Activated CD4-positive, alpha-beta memory T cell treated with anti-CD3 and anti-CD28 coated beads for 36 hours (primary cell): Measurements from ENCODE around the gene PRR19. TPM values are rescaled to one million over a fixed set of nuclear protein-coding genes. Genes with fewer than 3 reads are reported as not detected.
"Not testable (repeated sequence)": the region's sequence is repeated elsewhere in the genome, so short reads cannot be mapped to it uniquely, and the experiment has no call there.

Experiments used
- CTCF ChIA-PET: fragments of 350-600 bp; sonication (Branson Sonifier 250); formaldehyde crosslinking; loops from one replicate; lab custom pipeline; 2021; ENCODE audit warnings: antibody characterized with exemption, inconsistent platforms; lab: Charles Lee
- POLR2A ChIA-PET: fragments of 350-600 bp; sonication (Branson Sonifier 250); formaldehyde crosslinking; loops from one replicate; lab custom pipeline; 2021; ENCODE audit warnings: antibody characterized with exemption; lab: Charles Lee
- DNase-seq: peaks from one replicate; pipeline ENCODE4 v3.0.0-alpha.2; 2020
- H3K27ac Mint-ChIP-seq: one replicate; pipeline ENCODE4 v1.8.0; 2021; ENCODE audit warnings: mixed read lengths
- H3K27me3 Mint-ChIP-seq: one replicate; pipeline ENCODE4 v1.8.0; 2021; ENCODE audit warnings: mixed read lengths
- H3K36me3 Mint-ChIP-seq: one replicate; pipeline ENCODE4 v1.8.0; 2021; ENCODE audit warnings: mixed read lengths
- H3K4me1 Mint-ChIP-seq: one replicate; pipeline ENCODE4 v1.8.0; 2021; ENCODE audit warnings: low read depth, mixed read lengths
- H3K4me3 Mint-ChIP-seq: one replicate; pipeline ENCODE4 v1.8.0; 2021; ENCODE audit warnings: mild to moderate bottlenecking, mixed read lengths
- H3K9me3 Mint-ChIP-seq: one replicate; pipeline ENCODE4 v1.8.0; 2021; ENCODE audit warnings: mixed read lengths
- intact Hi-C: fragments of 100-400 bp; cut with micrococcal nuclease; formaldehyde crosslinking; loops from one replicate; pipeline ENCODE4 v1.15.1; 2023
- total RNA-seq, 2 experiments: library from RNA; stranded (reverse); gene quantifications; one replicate each; pipeline ENCODE4 v1.2.3, GENCODE V29; 2021

The PRR19 gene, protein sequence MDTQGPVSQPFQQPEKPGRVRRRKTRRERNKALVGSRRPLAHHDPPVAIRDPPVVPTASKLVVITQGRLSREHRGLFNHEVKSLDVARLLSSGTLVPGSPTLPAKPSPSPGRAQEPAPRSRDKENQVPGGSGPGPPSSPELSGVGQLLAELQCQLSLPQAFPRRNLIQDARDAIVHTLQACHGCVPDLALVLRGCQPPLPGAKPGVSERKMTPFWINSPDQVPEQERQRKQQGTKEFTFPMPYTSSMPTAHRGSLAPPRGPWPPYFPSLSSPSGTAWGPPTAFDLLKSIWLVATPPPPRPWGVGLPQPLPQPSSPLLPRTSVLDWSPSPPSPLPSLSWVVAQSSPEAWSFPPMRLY
- total RNA-seq = under 1 TPM; 0.61 to 0.81 TPM

DNA sequence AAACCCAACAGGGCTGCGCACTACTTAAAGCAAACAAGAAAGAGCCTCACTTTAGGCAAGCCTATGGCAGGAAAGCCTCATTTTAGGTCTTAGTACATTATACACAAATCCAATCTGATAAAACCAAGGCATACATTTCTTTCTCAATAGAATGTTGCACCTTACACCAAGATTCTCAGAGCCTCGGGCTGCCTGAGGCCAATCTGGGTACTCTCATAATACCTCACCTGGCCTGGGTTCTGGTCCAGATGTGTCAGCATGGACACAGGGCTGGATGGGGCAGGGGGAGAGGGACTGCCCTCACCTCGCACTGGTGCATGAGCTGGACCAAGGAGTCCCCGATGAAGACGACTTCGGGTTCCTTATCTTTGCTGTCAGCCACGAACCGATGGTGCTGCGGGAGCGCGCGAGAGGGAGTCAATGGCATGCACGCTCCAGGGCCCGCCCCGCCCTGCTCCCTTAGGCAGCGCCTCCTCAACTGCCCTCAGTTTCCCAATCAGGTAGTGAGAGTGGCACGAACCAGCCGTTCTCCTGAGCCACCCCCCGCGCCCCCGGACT, at the start of gene PRR19:
TSS of gene PRR19 (plus strand) at position 487 of the 558 bp plus-strand sequence. CDS start 7,453 bp downstream, outside the sequence.
- H3K9me3 Mint-ChIP-seq = no peaks in the 10 kb centered on the region
- intact Hi-C loops = loop anchor here (1.0 to 5.0 kb wide), 3 partner anchors 18 to 121 kb away; partner anchors contain the start of gene MEGF8
- POLR2A ChIA-PET = interaction anchor here (0.7 to 1.3 kb wide), 4 partner anchors 13 to 169 kb away, joined by 3 to 4 read pairs (median 4); partner anchors contain the start of gene POU2F2
- peaks cover 25% of the 10 kb centered on the region for H3K4me1 Mint-ChIP-seq
- H3K36me3 Mint-ChIP-seq = peaks cover 2% of the 10 kb centered on the region
- peak within 1 kb of the TSS; percentile 85 for H3K27ac Mint-ChIP-seq
- CTCF ChIA-PET = interaction anchor here (0.6 to 1.3 kb wide), 4 partner anchors 22 to 169 kb away, joined by 3 to 7 read pairs (median 4); partner anchors contain the start of gene GSK3A
- no peaks in the 10 kb centered on the region for H3K27me3 Mint-ChIP-seq
- peak within 1 kb of the TSS; percentile 86 for H3K4me3 Mint-ChIP-seq
- peak; percentile 41 for DNase-seq

DNA sequence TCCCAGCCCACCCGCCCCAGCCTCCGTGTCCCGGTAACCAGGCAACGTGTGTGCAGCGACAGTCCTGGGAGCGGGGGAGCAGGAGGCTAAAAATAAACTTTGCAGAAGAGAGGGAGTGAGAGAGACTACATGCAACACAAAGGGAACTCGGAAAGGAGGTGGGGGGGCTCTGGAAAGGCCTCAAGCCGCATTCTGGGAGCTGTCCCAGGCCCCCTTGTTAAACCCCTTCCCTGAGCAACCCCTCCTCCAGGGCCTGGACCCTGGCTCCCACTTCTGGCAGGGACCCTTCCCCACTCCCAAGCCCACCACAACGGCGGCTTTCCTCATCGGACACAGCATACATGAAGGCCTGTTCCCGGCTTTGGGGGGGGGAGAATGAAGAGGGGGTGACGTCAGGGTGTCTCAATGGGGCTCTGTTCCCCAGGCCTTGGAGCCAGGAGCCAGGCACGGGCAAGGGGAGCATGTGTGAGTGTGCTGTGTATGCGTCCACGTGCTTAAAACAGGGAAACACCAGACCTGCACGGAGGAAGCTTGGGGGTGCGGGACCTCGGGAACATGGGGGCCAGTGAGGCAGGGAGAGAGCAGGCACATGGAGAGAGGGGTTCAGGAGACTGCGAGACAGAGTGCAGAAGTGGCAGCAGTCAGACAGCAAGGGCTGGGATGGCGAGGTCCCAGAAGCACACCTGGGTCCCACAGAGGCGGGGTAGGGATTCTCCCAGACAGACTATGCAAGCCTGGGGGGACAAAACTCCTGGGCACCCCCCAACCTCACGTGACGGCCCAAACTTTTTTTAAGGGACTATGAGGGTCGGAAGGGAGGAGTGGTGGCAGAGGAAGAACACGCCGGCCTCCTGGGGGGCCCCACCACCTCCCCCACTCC, 49.3 kb upstream of the PRR19 start:
- Mint-ChIP-seq H3K4me1 (peaks cover 30% of the 10 kb centered on the region), H3K27ac (peak overlapping the region; percentile 86), H3K4me3 (peak overlapping the region; percentile 80), H3K36me3 (peaks cover 5% of the 10 kb centered on the region), H3K9me3 (no peaks in the 10 kb centered on the region), H3K27me3 (no peaks in the 10 kb centered on the region)
- CTCF ChIA-PET = interaction anchor here (1.0 to 4.0 kb wide), 3 partner anchors 10 to 27 kb away, joined by 3 to 22 read pairs (median 3); partner anchors contain the start of gene GSK3A
- intact Hi-C loops = no loop called here
- POLR2A ChIA-PET = interaction anchor here (1.0 kb wide), 1 partner anchor 27 kb away, joined by 3 read pairs; no protein-coding TSS in a partner anchor
- DNase-seq = peak; percentile 22

DNA sequence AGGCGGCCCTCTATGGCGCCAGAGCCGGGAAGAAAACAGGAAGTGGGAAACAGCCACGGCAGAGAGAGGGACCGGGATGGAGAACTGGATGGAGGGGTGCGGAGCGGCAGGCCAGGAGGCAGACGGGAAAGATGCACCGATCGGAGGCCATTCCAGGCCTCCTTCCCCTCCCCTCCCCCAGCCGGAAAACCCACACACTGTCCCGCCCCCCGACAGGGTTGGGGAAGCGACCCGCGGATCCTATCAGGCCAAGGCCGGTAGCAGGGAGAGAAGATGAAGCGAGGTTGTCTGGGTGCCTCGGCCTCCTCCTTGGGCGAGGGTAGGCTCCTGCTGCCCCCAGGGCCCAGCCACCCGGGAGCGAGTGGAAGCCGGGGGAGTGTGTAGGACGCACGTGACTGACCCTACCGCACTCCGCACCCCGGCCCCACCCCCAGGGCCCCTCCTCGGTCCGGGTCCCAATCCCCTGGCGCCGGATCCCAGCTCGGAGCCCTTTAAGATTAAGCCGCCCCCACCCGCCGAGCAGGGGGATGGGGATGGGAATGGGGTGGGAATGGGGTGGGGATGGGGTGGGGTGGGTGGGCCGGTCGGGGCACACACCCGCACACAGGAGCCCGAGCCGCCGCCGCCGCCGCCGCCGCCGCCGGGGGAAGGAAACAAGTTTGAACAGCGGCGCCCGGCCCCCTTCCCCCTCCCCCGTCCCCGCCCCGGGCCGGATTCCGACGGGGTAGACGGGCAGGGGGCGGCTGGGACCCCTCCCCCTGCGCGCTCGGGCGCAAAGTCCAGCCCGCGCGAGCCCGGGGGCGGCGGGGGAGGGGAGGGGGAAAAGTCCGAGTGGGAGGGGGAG, 48.5 kb upstream of the PRR19 start:
- intact Hi-C loops = no loop called here
- Mint-ChIP-seq H3K4me1 (peaks cover 30% of the 10 kb centered on the region), H3K9me3 (no peaks in the 10 kb centered on the region), H3K36me3 (peaks cover 5% of the 10 kb centered on the region), H3K4me3 (peak overlapping the region; percentile 80), H3K27me3 (no peaks in the 10 kb centered on the region), H3K27ac (peak overlapping the region; percentile 86)
- peak; percentile 75 for DNase-seq
- CTCF ChIA-PET = interaction anchor here (1.0 kb wide), 1 partner anchor 26 kb away, joined by 3 read pairs; no protein-coding TSS in a partner anchor
- POLR2A ChIA-PET = interaction anchor here (1.0 kb wide), 1 partner anchor 26 kb away, joined by 3 read pairs; no protein-coding TSS in a partner anchor

DNA sequence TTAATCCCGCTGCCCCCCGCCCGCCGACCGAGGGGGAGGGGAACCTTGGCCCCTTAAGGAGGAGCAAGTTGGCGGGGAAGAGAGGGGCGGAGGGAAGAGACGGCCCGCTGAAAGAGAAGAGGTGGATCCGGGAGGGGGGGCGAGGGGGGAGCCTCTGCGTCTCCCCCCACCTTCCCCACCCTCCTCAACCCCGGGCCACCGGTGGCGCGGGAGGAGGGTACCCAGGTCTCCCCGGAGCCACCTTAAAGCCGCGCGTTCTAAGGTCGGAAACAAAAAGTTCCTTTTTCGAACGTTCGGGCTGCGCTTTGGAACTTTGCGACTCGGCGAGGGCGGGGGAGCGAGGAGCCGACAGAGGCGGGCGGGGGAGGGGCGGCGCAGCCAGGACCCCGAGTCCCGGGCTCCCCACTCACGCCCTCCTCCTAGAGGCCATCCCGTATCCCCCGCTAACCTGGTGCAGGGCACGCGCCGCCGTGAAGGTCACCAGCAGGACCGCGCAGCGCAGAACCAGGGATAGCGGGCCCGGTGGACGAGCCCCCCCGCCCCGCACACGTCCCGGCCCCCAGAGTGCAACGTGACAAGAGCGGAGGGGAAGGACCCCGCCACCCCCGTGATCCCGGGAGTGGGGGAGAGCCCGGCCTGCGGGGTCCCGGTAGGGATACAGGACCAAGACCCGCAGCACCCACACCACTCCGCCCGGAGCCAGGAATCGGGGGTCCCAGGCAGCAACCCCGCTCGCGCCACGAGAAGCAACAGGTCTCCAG, 47.7 kb upstream of the PRR19 start:
- intact Hi-C loops = no loop called here
- POLR2A ChIA-PET = interaction anchor here (1.0 kb wide), 1 partner anchor 26 kb away, joined by 3 read pairs; no protein-coding TSS in a partner anchor
- H3K36me3 Mint-ChIP-seq = peaks cover 5% of the 10 kb centered on the region
- peak; percentile 85 for DNase-seq
- peak overlapping the region; percentile 80 for H3K4me3 Mint-ChIP-seq
- CTCF ChIA-PET = interaction anchor here (1.0 to 2.8 kb wide), 2 partner anchors 25 kb away, joined by 3 to 16 read pairs; no protein-coding TSS in a partner anchor
- H3K27me3 Mint-ChIP-seq = no peaks in the 10 kb centered on the region
- H3K9me3 Mint-ChIP-seq = no peaks in the 10 kb centered on the region
- H3K4me1 Mint-ChIP-seq = peaks cover 30% of the 10 kb centered on the region
- peak overlapping the region; percentile 79 for H3K27ac Mint-ChIP-seq

DNA sequence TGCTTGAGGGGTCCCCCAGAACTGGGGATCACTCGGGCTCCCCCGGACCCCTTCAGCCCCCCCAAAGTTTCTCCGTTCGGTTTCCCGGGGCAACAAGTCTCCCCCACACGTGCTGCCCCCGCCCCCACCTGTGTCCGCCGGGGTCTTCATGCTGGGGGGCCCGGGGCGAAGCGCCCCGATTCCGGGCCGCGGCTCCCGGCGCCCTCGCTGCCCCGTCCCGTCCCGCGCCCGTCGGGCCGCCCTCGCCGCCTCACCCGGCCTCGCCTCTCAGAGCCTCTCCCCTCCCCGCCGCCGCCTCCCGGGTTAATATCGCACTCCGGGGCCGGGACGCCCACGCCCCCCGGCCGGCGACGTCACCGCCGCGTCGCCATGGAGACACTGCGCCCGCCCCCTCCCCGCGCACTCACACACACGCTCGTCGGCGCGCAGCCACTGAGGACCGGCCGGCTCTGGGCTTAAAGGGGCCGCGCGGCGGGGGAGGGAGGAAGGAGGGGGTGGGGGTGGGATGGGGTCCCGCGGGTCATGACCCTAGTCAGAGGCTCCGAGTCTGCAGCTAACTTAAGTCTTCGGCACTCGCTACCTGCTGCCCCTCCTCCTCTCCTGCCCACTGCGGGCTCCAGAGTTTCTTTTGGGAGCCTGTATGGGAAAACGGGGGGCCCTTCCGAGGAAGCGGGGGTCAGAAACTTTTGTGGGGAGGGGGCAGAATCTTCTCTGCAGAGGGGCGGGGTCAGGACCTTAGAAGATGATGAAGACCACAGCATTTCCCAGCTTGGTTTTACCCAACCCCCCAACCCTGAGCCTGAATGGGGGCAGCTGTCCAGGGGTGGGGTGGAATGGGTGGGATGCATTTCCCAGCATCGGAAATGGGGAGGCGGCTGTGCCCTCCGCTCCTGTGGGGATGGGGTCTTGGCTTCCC, 46.8 kb upstream of the PRR19 start, which contains the start of gene ERF:
TSS of gene ERF (minus strand) at position 279 of the 916 bp plus-strand sequence. CDS start at position 150, 129 bp downstream.
- Mint-ChIP-seq H3K27ac (peak within 1 kb of the TSS; percentile 79), H3K9me3 (no peaks in the 10 kb centered on the region), H3K4me1 (peaks cover 30% of the 10 kb centered on the region), H3K27me3 (no peaks in the 10 kb centered on the region), H3K4me3 (peak within 1 kb of the TSS; percentile 80), H3K36me3 (peaks cover 5% of the 10 kb centered on the region)
- intact Hi-C loops = loop anchor here (1.0 kb wide), 3 partner anchors 11 to 28 kb away; no protein-coding TSS in a partner anchor
- CTCF ChIA-PET = interaction anchor here (2.8 kb wide), 1 partner anchor 24 kb away, joined by 16 read pairs; no protein-coding TSS in a partner anchor
- POLR2A ChIA-PET = interaction anchor here (0.5 to 1.7 kb wide), 3 partner anchors 13 to 25 kb away, joined by 3 to 5 read pairs (median 4); no protein-coding TSS in a partner anchor
- DNase-seq = peak; percentile 95

DNA sequence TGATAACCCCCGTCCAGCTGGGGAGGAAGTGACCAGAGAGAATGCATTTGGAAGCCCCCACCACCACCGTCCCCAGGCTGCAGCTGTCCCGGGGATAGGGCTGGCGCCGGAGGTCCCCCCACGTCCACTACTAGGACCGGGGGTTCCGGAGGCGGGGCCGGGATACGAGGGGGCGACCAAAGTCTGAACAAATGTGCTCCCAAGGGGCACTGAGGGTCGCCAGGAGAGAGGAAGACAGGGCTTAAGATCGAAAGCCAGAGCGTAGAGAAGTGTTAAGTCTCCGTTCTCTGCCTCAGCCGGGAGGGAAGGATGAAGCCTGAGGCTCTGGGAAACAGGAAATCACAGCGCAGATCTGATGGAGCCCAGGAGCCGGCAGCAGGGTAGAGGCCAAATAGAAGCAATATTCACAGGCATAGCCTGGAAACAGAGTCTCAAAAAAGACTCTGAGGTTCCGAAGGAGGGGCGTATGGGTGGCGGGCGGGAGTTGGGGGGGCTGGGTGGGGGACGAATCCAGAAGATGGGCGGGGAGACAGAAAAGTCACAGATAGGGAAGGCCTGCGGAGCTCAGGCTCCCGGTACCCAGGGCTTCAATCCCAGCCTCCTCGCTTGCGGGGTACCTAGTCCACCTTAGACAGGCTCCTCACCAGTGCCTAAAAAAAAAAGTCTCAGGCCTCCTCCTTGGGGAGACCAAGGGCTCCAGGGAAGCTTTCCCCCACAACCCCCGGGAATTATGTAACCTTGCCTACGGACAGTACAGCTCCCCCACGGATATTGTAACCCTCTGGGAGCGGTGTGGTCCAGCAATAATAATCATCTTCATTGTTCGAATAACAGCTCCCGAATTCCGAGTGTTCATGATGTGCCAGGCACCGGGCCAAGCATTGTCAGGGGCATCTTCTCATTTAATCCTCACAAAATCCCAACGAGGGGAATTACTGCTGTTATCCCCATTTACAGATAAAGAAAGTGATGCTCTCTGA, 45.9 kb upstream of the PRR19 start:
- intact Hi-C loops = loop anchor here (1.0 kb wide), 3 partner anchors 12 to 27 kb away; no protein-coding TSS in a partner anchor
- no peaks in the 10 kb centered on the region for H3K9me3 Mint-ChIP-seq
- CTCF ChIA-PET = interaction anchor here (0.6 to 2.8 kb wide), 2 partner anchors 23 to 36 kb away, joined by 3 to 16 read pairs; partner anchors contain the start of gene ZNF526
- DNase-seq = peak; percentile 17
- H3K27me3 Mint-ChIP-seq = no peaks in the 10 kb centered on the region
- H3K4me3 Mint-ChIP-seq = peak overlapping the region; percentile 80
- H3K4me1 Mint-ChIP-seq = peaks cover 22% of the 10 kb centered on the region
- H3K36me3 Mint-ChIP-seq = peaks cover 5% of the 10 kb centered on the region
- POLR2A ChIA-PET = interaction anchor here (1.2 to 1.7 kb wide), 2 partner anchors 14 to 24 kb away, joined by 4 to 5 read pairs; no protein-coding TSS in a partner anchor
- no peak overlapping the region for H3K27ac Mint-ChIP-seq

DNA sequence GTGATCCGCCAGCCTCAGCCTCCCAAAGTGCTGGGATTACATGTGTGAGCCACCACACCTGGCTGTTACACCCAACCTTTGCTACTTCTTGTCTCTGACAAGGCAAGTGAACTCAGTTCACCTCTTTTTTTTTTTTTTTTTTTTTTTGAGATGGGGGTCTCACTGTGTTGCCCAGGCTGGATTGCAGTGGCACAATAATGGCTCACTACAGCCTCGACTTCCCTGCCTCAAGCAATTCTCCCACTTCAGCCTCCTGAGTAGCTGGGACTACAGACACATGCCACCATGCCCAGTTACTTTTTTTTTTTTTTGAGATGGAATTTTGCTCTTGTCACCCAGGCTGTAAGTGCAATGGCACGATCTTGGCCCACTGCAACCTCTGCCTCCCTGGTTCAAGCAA, 44.1 kb upstream of the PRR19 start:
- H3K4me3 Mint-ChIP-seq, DNase-seq, H3K4me1 Mint-ChIP-seq, intact Hi-C loops, H3K9me3 Mint-ChIP-seq, H3K27ac Mint-ChIP-seq, H3K36me3 Mint-ChIP-seq, H3K27me3 Mint-ChIP-seq: not testable (repeated sequence)
- POLR2A ChIA-PET = interaction anchor here (0.8 kb wide), 1 partner anchor 13 kb away, joined by 3 read pairs; no protein-coding TSS in a partner anchor
- CTCF ChIA-PET = interaction anchor here (2.0 kb wide), 1 partner anchor 22 kb away, joined by 9 read pairs; no protein-coding TSS in a partner anchor

DNA sequence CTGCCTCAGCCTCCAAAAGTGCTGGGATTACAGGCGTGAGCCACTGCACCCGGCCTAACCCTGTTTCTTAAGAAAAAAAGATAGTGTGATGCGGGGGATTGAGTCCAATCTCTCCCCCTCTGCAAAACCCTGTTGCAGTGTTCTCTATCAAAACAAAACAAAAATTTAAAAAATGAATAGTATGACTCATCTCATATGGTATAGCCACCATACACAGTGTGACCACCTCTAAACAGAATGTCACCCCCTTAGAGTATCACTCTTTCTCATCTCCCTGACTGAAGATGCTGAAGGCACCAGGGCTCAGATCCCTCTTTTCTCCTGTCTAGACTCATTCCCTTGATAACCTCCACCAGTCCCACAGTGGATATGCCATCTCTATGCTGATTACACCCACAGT, 40.2 kb upstream of the PRR19 start:
- no peak overlapping the region for H3K4me3 Mint-ChIP-seq
- H3K4me1 Mint-ChIP-seq = peaks cover under 1% of the 10 kb centered on the region
- DNase-seq = no peak
- intact Hi-C loops = no loop called here
- no peak overlapping the region for H3K27ac Mint-ChIP-seq
- no peaks in the 10 kb centered on the region for H3K27me3 Mint-ChIP-seq
- POLR2A ChIA-PET = no interaction called here
- CTCF ChIA-PET = interaction anchor here (1.7 kb wide), 1 partner anchor 18 kb away, joined by 5 read pairs; no protein-coding TSS in a partner anchor
- no peaks in the 10 kb centered on the region for H3K36me3 Mint-ChIP-seq
- no peaks in the 10 kb centered on the region for H3K9me3 Mint-ChIP-seq
